Naive thymus-derived CD4-positive, alpha-beta T cell (primary cell): Measurements from ENCODE around the gene FAM83G. TPM values are rescaled to one million over a fixed set of nuclear protein-coding genes. Genes with fewer than 3 reads are reported as not detected.

Source experiments
- ATAC-seq: fragments of 150-1000 bp; cut with Tn5 transposase; 2 replicates; pipeline ENCODE4 v1.10.0; 2021; ENCODE audit warnings: mild to moderate bottlenecking, moderate library complexity
- CTCF ChIA-PET: fragments of 350-600 bp; sonication (Branson Sonifier 250); formaldehyde crosslinking; loops from one replicate; lab custom pipeline; 2021; ENCODE audit warnings: antibody characterized with exemption; lab: Charles Lee
- POLR2A ChIA-PET: fragments of 350-600 bp; sonication (Branson Sonifier 250); formaldehyde crosslinking; loops from one replicate; lab custom pipeline; 2021; ENCODE audit warnings: antibody characterized with exemption, inconsistent platforms; lab: Charles Lee
- DNase-seq, 9 donors: peaks; one replicate each; pipeline versions ENCODE4 v3.0.0 to v3.0.0-alpha.2; 2020 to 2022; ENCODE audit warnings: mixed read lengths in 1 of 9
- H3K27ac ChIP-seq: one replicate; pipeline ENCODE4 v1.7.0; 2013; ENCODE audit warnings: mild to moderate bottlenecking, low read depth, low read length, moderate library complexity
- H3K27me3 ChIP-seq, 2 donors: one replicate each; pipeline ENCODE4 v1.7.0; 2013; ENCODE audit warnings: low read length in 2 of 2, mild to moderate bottlenecking in 2 of 2, moderate library complexity in 2 of 2; ENCODE audit not compliant: control insufficient read depth in 2 of 2, insufficient read depth in 2 of 2
- H3K36me3 ChIP-seq, 3 experiments: 1 replicate in 2 of 3; 2 replicates in 1 of 3; pipeline ENCODE4 v1.7.0; 2013; ENCODE audit warnings: low read length in 3 of 3, mild to moderate bottlenecking in 3 of 3, moderate library complexity in 1 of 3; ENCODE audit not compliant: insufficient read depth in 3 of 3, control insufficient read depth in 2 of 3
- H3K4me1 ChIP-seq, 2 donors: one replicate each; pipeline ENCODE4 v1.7.0; 2013; ENCODE audit warnings: low read length in 2 of 2, mild to moderate bottlenecking in 2 of 2, moderate library complexity in 1 of 2; ENCODE audit not compliant: control insufficient read depth in 2 of 2, insufficient read depth in 2 of 2
- H3K4me3 ChIP-seq: 2 replicates; pipeline ENCODE4 v1.7.0; 2013; ENCODE audit warnings: mild to moderate bottlenecking, low read length
- H3K9me3 ChIP-seq, 3 experiments: 1 replicate in 2 of 3; 2 replicates in 1 of 3; pipeline ENCODE4 v1.7.0; 2013; ENCODE audit warnings: low read length in 3 of 3; ENCODE audit not compliant: control insufficient read depth in 2 of 3
- H3K27ac Mint-ChIP-seq, 9 donors: one replicate each; pipeline ENCODE4 v1.8.0; 2020 to 2022; ENCODE audit warnings: mixed read lengths in 9 of 9, mild to moderate bottlenecking in 8 of 9, moderate library complexity in 5 of 9, inconsistent platforms in 2 of 9
- H3K27me3 Mint-ChIP-seq, 5 donors: one replicate each; pipeline ENCODE4 v1.8.0; 2021 to 2022; ENCODE audit warnings: mixed read lengths in 5 of 5, mild to moderate bottlenecking in 1 of 5
- H3K36me3 Mint-ChIP-seq, 5 donors: one replicate each; pipeline ENCODE4 v1.8.0; 2020 to 2022; ENCODE audit warnings: mixed read lengths in 5 of 5, mild to moderate bottlenecking in 3 of 5, inconsistent platforms in 1 of 5
- H3K4me1 Mint-ChIP-seq, 7 donors: one replicate each; pipeline ENCODE4 v1.8.0; 2020 to 2022; ENCODE audit warnings: mixed read lengths in 7 of 7, mild to moderate bottlenecking in 3 of 7, inconsistent platforms in 1 of 7
- H3K4me3 Mint-ChIP-seq, 10 donors: one replicate each; pipeline ENCODE4 v1.8.0; 2020 to 2022; ENCODE audit warnings: mild to moderate bottlenecking in 10 of 10, mixed read lengths in 10 of 10, moderate library complexity in 6 of 10, inconsistent platforms in 2 of 10
- H3K9me3 Mint-ChIP-seq, 11 donors: one replicate each; pipeline ENCODE4 v1.8.0; 2020 to 2022; ENCODE audit warnings: mixed read lengths in 11 of 11, mild to moderate bottlenecking in 4 of 11, inconsistent platforms in 1 of 11, moderate library complexity in 1 of 11
- intact Hi-C, 2 donors: fragments of 100-400 bp; cut with micrococcal nuclease; formaldehyde crosslinking; loops; one replicate each; pipeline ENCODE4 v1.15.1; 2023
- polyA plus RNA-seq, 2 donors: library from polyadenylated mRNA; unstranded; fragments of 300-500 nt; fragmentation: Illumina TruSeq; gene quantifications; one replicate each; pipeline ENCODE4 v1.2.3, GENCODE V29; 2021
- total RNA-seq, 6 experiments: library from RNA in 5 of 6; stranded (reverse) in 5 of 6; gene quantifications; 1 replicate in 5 of 6; 2 replicates in 1 of 6; pipeline ENCODE4 v1.2.3 and lab custom pipeline; 2021 to 2026

Gene FAM83G
- total and polyA plus RNA-seq, 7 experiments from 2014 or later: 1.6 to 9.1 (median 4.0) TPM

- H3K27ac Mint-ChIP-seq: peak overlapping the region in 8 of 9 donors; percentile 39 to 80 (median 58)
- no peak overlapping the region for H3K4me3 ChIP-seq
- no peaks in the 10 kb centered on the region for H3K9me3 ChIP-seq
- H3K27ac ChIP-seq: peak overlapping the region; percentile 35
- H3K36me3 ChIP-seq: peaks cover 0 to 50% (median 3%) of the 10 kb centered on the region in 3 experiments
- ATAC-seq (no peak), DNase-seq (peak in 1 of 9 donors; percentile 7)
- ChIA-PET POLR2A (interaction anchor here (0.7 to 1.4 kb wide), 3 partner anchors 12 to 71 kb away, joined by 3 to 5 read pairs (median 3); no protein-coding TSS in a partner anchor), CTCF (no interaction called here)
- no peak overlapping the region for H3K4me3 Mint-ChIP-seq
- peaks cover 8 to 46% (median 38%) of the 10 kb centered on the region in 7 donors for H3K4me1 Mint-ChIP-seq
- H3K4me1 ChIP-seq: peaks cover 0 to 8% of the 10 kb centered on the region in 2 donors
- H3K27me3 Mint-ChIP-seq: no peaks in the 10 kb centered on the region
- peaks cover 0 to 13% (median 4%) of the 10 kb centered on the region in 5 donors for H3K36me3 Mint-ChIP-seq
- intact Hi-C loops: no loop called here
- H3K27me3 ChIP-seq: no peaks in the 10 kb centered on the region
- H3K9me3 Mint-ChIP-seq: no peaks in the 10 kb centered on the region
Observed at GRCh38 chr17:19019041-19019941, 14.7 kb upstream of the FAM83G start.

GRCh38 chr17:19018600-19018950, 14.0 kb upstream of the FAM83G start:
- ChIA-PET CTCF (no interaction called here), POLR2A (interaction anchor here (0.7 to 1.4 kb wide), 3 partner anchors 11 to 70 kb away, joined by 3 to 5 read pairs (median 3); no protein-coding TSS in a partner anchor)
- Histone ChIP-seq H3K27me3 (no peaks in the 10 kb centered on the region), H3K4me3 (no peak overlapping the region), H3K4me1 (peaks cover 0 to under 1% of the 10 kb centered on the region in 2 donors), H3K36me3 (peaks cover 0 to 46% (median 3%) of the 10 kb centered on the region in 3 experiments), H3K9me3 (no peaks in the 10 kb centered on the region), H3K27ac (peak overlapping the region; percentile 35)
- Mint-ChIP-seq H3K36me3 (peaks cover 0 to 13% (median 1%) of the 10 kb centered on the region in 5 donors), H3K27ac (peak overlapping the region in 7 of 9 donors; percentile 41 to 80 (median 60)), H3K27me3 (no peaks in the 10 kb centered on the region), H3K4me3 (no peak overlapping the region), H3K4me1 (peaks cover under 1 to 39% (median 31%) of the 10 kb centered on the region in 7 donors), H3K9me3 (no peaks in the 10 kb centered on the region)
- peak in 1 of 9 donors; percentile 1 for DNase-seq
- no peak for ATAC-seq
- intact Hi-C loops: no loop called here

- intact Hi-C loops: no loop called here
- no peaks in the 10 kb centered on the region for H3K9me3 ChIP-seq
- Mint-ChIP-seq H3K27ac (peak overlapping the region in 7 of 9 donors; percentile 33 to 83 (median 48)), H3K36me3 (peaks cover 0 to 13% (median 1%) of the 10 kb centered on the region in 5 donors), H3K4me3 (no peak overlapping the region), H3K4me1 (peaks cover 0 to 38% (median 31%) of the 10 kb centered on the region in 7 donors), H3K27me3 (no peaks in the 10 kb centered on the region), H3K9me3 (no peaks in the 10 kb centered on the region)
- peak overlapping the region; percentile 35 for H3K27ac ChIP-seq
- ChIA-PET POLR2A (interaction anchor here (0.7 to 1.4 kb wide), 4 partner anchors 10 to 70 kb away, joined by 3 to 5 read pairs (median 3); no protein-coding TSS in a partner anchor), CTCF (no interaction called here)
- ATAC-seq: no peak
- no peaks in the 10 kb centered on the region for H3K4me1 ChIP-seq
- H3K36me3 ChIP-seq: peaks cover 0 to 42% (median 3%) of the 10 kb centered on the region in 3 experiments
- H3K27me3 ChIP-seq: no peaks in the 10 kb centered on the region
- DNase-seq: peak in 1 of 9 donors; percentile 5
- H3K4me3 ChIP-seq: no peak overlapping the region
Observed at GRCh38 chr17:19017804-19018599, 13.4 kb upstream of the FAM83G start.

- H3K27ac Mint-ChIP-seq: peak overlapping the region; percentile 33 to 83 (median 72)
- H3K4me1 Mint-ChIP-seq: peaks cover 0 to 34% (median 26%) of the 10 kb centered on the region in 7 donors
- H3K36me3 Mint-ChIP-seq: peaks cover 0 to 13% (median 1%) of the 10 kb centered on the region in 5 donors
- intact Hi-C loops: no loop called here
- H3K4me3 ChIP-seq: no peak overlapping the region
- H3K9me3 ChIP-seq: no peaks in the 10 kb centered on the region
- DNase-seq: peak in 1 of 9 donors; percentile 4
- H3K27me3 Mint-ChIP-seq: no peaks in the 10 kb centered on the region
- no peaks in the 10 kb centered on the region for H3K27me3 ChIP-seq
- ATAC-seq: no peak
- no peaks in the 10 kb centered on the region for H3K4me1 ChIP-seq
- ChIA-PET CTCF (no interaction called here), POLR2A (interaction anchor here (1.0 to 1.2 kb wide), 2 partner anchors 13 to 62 kb away, joined by 3 read pairs; partner anchors contain the start of gene FAM83G)
- H3K4me3 Mint-ChIP-seq: no peak overlapping the region
- peaks cover 0 to 36% (median 3%) of the 10 kb centered on the region in 3 experiments for H3K36me3 ChIP-seq
- no peaks in the 10 kb centered on the region for H3K9me3 Mint-ChIP-seq
- H3K27ac ChIP-seq: peak overlapping the region; percentile 35
Observed at GRCh38 chr17:19017401-19017800, 12.8 kb upstream of the FAM83G start.

GRCh38 chr17:19016881-19017280, 12.3 kb upstream of the FAM83G start:
- no peak overlapping the region for H3K4me3 ChIP-seq
- CTCF ChIA-PET: no interaction called here
- peak overlapping the region in 8 of 9 donors; percentile 54 to 82 (median 74) for H3K27ac Mint-ChIP-seq
- no peak overlapping the region for H3K4me3 Mint-ChIP-seq
- POLR2A ChIA-PET: interaction anchor here (0.6 to 1.4 kb wide), 3 partner anchors 9 to 99 kb away, joined by 3 to 4 read pairs (median 3); partner anchors contain the start of gene FAM83G
- H3K9me3 ChIP-seq: no peaks in the 10 kb centered on the region
- peak in 1 of 9 donors; percentile 7 for DNase-seq
- peaks cover 0 to 31% (median 25%) of the 10 kb centered on the region in 7 donors for H3K4me1 Mint-ChIP-seq
- H3K27ac ChIP-seq: no peak overlapping the region
- H3K9me3 Mint-ChIP-seq: no peaks in the 10 kb centered on the region
- H3K27me3 ChIP-seq: no peaks in the 10 kb centered on the region
- H3K36me3 ChIP-seq: peaks cover 0 to 31% (median 3%) of the 10 kb centered on the region in 3 experiments
- intact Hi-C loops: no loop called here
- peaks cover 0 to 13% (median 1%) of the 10 kb centered on the region in 5 donors for H3K36me3 Mint-ChIP-seq
- ATAC-seq: no peak
- no peaks in the 10 kb centered on the region for H3K27me3 Mint-ChIP-seq
- no peaks in the 10 kb centered on the region for H3K4me1 ChIP-seq

GRCh38 chr17:19016297-19016696, 11.7 kb upstream of the FAM83G start:
- peaks cover 0 to 25% (median under 1%) of the 10 kb centered on the region in 3 experiments for H3K36me3 ChIP-seq

More at GRCh38 chr17:19016297-19016696, 11.7 kb upstream of the FAM83G start:
- Mint-ChIP-seq H3K9me3 (no peaks in the 10 kb centered on the region), H3K4me1 (peaks cover 0 to 31% (median 25%) of the 10 kb centered on the region in 7 donors), H3K27ac (peak overlapping the region in 4 of 9 donors; percentile 11 to 87 (median 72)), H3K36me3 (peaks cover 0 to 12% (median 1%) of the 10 kb centered on the region in 5 donors), H3K4me3 (no peak overlapping the region), H3K27me3 (no peaks in the 10 kb centered on the region)
- Histone ChIP-seq H3K4me1 (no peaks in the 10 kb centered on the region), H3K9me3 (no peaks in the 10 kb centered on the region), H3K27ac (no peak overlapping the region), H3K27me3 (no peaks in the 10 kb centered on the region), H3K4me3 (no peak overlapping the region)
- intact Hi-C loops: no loop called here
- ChIA-PET POLR2A (interaction anchor here (0.6 to 1.4 kb wide), 3 partner anchors 8 to 98 kb away, joined by 3 to 4 read pairs (median 3); partner anchors contain the start of gene FAM83G), CTCF (no interaction called here)
- peak in 1 of 9 donors; percentile 3 for DNase-seq
- ATAC-seq: no peak
